DMS153 (cell line): ENCODE data around the gene ACACA.

Experiments used
- DNase-seq: peaks from one replicate; lab custom pipeline; 2025; lab: John Stamatoyannopoulos, UW

The ACACA gene

DNA sequence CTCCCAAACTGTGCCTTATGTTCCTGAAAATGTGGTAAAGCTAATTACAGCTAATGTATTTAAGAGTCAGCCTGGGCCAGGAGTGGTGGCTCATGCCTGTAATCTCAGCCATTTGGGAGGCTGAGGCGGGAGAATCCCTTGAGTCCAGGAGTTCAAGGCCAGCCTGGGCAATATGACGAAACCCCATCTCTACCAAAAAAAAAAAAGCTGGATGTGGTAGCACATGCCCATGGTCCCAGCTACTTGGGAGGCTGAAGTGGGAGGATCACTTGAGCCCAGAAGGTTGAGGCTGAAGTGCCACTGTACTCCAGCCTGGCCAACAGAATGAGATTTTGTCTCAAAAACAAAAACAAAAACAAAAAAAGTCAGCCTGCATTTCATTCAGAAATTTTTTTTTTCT is 64.0 kb downstream of the ACACA start:
- no peak for DNase-seq

DNA sequence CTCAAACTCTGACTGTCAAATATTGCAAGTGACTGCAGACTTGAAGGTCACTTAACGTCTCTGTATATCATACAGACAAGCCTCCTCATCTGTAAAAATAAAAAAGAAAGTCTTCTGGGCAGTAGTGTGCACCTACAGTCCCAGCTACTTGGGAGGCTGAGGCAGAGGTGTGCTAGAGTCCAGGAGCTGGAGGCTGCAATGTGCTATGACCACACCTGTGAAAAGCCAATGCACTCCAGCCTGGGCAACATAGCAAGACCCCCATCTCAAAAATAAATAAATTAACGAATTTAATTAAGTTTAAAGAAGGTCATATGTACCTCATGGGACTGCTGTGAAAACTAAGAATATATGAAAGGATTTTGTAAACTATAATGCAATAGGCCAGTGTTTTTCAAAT is 65.8 kb downstream of the ACACA start:
- no peak for DNase-seq

GRCh38 chr17:37339321-37339720 is 67.3 kb downstream of the ACACA start:
- no peak for DNase-seq

DNA sequence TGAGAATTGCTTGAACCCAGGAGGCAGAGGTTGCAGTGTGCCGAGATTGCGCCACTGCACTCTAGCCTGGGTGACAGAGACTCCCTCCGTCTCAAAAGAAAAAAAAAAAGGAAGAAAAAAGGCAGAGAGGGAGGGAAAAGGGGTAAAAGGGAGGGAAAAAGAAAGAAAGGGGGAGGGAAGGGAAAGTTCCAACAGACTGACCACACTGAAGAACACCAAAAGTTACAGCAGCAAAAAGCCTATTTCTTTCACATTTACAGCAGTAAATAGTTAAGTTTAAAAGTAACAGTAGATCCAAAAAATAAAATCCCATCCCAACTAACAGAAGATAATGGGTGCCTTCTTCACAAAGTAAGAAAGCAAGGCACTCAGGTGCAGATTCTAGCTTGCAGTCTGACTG is 67.8 kb downstream of the ACACA start:
- no peak for DNase-seq

- no peak for DNase-seq
Observed at GRCh38 chr17:37327341-37328090, 79.1 kb downstream of the ACACA start.

DNA sequence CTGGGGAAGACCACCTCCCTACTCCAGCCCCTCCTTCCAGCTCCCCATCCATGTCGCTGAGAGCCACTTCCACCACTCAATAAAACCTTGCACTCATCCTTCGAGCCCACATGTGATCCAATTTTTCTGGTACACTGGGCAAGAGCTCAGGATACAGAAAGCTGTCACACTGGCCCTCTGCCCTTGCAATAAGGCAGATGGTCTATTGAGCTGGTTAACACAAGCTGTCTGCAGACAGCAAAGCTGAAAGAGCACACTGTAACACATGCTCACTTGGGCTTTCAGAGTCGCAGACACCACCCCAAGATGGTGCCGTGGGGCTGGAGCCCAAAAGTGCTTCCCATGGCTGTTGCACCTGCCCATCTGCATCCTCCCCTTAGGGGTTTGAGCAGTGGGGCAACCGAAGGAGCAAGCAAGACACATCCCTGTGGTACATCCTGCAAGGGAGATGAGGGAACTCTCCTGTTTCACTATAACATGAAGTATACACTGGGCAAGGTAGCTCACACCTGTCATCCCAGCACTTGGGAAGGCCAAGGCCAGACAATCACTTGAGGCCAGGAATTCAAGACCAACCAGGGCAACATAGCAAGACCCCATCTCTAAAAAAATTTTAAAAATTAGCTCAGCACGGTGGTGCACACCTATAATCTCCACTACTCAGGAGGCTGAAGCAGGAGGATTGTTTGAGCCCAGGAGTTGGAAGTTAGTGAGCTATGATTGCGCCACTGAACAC is 83.6 kb downstream of the ACACA start:
- DNase-seq = no peak

- DNase-seq = no peak
Observed at GRCh38 chr17:37322106-37322505, 84.5 kb downstream of the ACACA start.

GRCh38 chr17:37318931-37319594 is 87.6 kb downstream of the ACACA start:
- no peak for DNase-seq

DNA sequence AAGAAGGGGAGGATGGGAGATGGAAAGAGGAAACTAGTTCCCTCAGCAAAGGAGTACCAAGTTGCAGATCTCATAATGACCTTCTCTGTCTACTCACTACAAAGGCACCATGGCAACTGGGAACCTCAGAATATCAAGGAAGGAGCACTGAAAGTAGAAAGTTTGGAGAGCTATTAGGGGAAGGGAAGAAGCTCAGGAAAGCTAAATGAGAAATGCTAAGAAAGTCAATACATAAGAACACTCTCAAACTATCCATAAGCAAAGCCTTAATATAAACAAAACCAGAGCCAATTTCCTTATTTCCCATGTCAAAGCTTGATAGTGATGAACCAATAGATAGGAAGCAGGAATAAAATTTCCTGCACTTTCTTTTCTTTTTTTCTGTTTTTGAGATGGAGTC is 88.8 kb downstream of the ACACA start:
- no peak for DNase-seq

GRCh38 chr17:37315601-37316000 is 91.0 kb downstream of the ACACA start:
- DNase-seq = no peak

GRCh38 chr17:37312137-37312923 is 94.3 kb downstream of the ACACA start:
- no peak for DNase-seq

- no peak for DNase-seq
Observed at GRCh38 chr17:37310940-37311339, 95.7 kb downstream of the ACACA start.

GRCh38 chr17:37309051-37309450 is 97.6 kb downstream of the ACACA start:
- DNase-seq = no peak

GRCh38 chr17:37305406-37305905 is 101.2 kb downstream of the ACACA start:
- no peak for DNase-seq

- DNase-seq = peak; percentile 14
Observed at GRCh38 chr17:37301288-37301687, 105.3 kb downstream of the ACACA start.

- DNase-seq = no peak
Observed at GRCh38 chr17:37300683-37301082, 106.0 kb downstream of the ACACA start.

DNA sequence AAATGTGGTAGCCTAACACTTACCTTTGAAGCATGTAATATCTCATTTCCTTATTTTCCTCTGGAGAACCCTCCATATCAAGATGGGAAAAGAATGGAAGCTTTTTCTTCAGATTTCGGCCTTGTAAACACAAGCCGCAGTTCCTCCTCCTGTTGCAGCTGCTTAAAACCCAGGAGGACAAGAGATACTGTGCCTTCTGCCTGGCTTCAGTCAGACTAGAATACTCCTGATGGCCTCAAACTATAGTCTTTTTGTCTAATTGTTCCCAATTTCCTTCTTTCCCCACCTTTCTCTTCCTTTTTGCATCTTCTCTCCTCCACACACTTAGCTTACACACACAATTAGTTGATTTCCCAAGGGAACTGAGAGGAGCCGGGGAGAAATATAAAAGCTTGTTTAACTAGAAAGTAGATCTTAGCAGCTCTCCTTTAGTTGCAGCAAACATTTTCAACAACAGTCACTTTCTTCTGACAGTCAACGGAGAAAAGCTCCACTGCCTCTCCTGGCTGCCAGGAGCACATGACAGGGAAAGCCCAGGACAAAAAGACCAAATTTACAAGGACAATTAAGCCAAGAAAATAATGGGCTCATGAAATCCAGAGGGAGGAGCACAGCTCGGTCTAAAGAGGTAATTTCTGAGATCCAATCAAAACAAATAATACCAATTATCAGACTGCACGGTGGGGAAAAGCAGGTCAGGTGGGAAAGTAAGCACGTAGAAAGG is 107.2 kb downstream of the ACACA start:
- DNase-seq = no peak

- DNase-seq = peak; percentile 17
Observed at GRCh38 chr17:37295888-37296287, 110.7 kb downstream of the ACACA start.

GRCh38 chr17:37294888-37295287 is 111.7 kb downstream of the ACACA start:
- no peak for DNase-seq

- DNase-seq = no peak
Observed at GRCh38 chr17:37293770-37294169, 112.9 kb downstream of the ACACA start.

GRCh38 chr17:37292429-37293139 is 114.1 kb downstream of the ACACA start:
- DNase-seq = no peak
